HFF-Myc (cell line): ENCODE data around the gene DNAI2.

ENCODE experiments used
- DNase-seq: peaks from one replicate; pipeline ENCODE4 v3.0.0-alpha.2; 2011; ENCODE audit warnings: low read depth; ENCODE audit errors: extremely low read depth
- H3K4me3 ChIP-seq: replicated peaks from 2 replicates; pipeline ENCODE4 v1.5.1; 2011; ENCODE audit warnings: low read depth, mild to moderate bottlenecking, control low read depth, low read length
- TF ChIP-seq, protein P1 (sequence below): IDR thresholded peaks from 2 replicates; pipeline ENCODE4 v1.5.1; 2012; ENCODE audit warnings: mild to moderate bottlenecking, low read depth, low read length, control low read depth; ENCODE audit errors: missing control alignments

DNAI2 gene

DNA sequence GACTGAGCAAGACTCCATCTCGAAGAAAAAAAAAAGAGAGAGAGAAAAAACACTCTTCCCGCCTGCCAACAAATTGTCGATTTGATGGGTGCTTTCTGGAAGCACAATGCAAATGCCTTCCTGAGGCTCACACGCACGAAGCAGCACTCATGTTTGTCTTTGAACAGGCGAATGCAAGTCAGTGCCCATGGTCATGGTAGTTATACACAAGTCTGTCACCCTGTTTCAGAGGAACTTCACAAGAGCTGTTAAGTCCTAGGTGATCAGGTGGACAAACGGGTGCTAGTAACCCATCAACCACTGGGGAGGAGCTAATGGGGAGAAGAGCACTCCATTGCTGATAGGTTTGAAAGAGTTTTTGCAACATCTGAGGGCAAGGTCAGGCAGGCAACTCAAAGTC, 6.5 kb upstream of the DNAI2 start:
- TF ChIP-seq, protein P1, sequence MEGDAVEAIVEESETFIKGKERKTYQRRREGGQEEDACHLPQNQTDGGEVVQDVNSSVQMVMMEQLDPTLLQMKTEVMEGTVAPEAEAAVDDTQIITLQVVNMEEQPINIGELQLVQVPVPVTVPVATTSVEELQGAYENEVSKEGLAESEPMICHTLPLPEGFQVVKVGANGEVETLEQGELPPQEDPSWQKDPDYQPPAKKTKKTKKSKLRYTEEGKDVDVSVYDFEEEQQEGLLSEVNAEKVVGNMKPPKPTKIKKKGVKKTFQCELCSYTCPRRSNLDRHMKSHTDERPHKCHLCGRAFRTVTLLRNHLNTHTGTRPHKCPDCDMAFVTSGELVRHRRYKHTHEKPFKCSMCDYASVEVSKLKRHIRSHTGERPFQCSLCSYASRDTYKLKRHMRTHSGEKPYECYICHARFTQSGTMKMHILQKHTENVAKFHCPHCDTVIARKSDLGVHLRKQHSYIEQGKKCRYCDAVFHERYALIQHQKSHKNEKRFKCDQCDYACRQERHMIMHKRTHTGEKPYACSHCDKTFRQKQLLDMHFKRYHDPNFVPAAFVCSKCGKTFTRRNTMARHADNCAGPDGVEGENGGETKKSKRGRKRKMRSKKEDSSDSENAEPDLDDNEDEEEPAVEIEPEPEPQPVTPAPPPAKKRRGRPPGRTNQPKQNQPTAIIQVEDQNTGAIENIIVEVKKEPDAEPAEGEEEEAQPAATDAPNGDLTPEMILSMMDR = no peak
- no peak overlapping the region for H3K4me3 ChIP-seq
- DNase-seq = no peak

DNA sequence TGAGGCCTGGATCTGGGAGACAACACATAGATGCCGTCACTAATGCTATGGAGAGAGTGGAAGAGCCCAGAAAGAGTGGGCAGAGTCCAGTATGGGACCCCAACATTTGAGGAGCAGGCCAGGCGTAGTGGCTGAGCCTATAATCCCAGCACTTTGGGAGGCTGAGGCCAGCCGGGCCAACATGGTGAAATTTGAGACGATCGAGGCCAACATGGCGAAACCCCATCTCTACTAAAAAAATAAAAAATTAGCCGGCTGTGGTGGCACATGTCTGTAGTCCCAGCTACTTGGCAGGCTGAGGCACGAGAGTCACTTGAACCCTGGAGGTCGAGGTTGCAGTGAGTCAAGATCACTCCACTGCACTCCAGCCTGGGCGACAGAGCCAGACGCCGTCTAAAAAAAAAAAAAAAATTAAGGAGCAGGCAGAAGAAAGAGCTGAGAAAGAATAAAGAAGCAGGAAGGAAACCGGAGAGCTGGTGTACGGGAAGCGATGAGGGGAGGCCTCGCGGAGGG, 6.0 kb upstream of the DNAI2 start:
- no peak for DNase-seq
- H3K4me3 ChIP-seq = no peak overlapping the region
- TF ChIP-seq, protein P1 = no peak

DNA sequence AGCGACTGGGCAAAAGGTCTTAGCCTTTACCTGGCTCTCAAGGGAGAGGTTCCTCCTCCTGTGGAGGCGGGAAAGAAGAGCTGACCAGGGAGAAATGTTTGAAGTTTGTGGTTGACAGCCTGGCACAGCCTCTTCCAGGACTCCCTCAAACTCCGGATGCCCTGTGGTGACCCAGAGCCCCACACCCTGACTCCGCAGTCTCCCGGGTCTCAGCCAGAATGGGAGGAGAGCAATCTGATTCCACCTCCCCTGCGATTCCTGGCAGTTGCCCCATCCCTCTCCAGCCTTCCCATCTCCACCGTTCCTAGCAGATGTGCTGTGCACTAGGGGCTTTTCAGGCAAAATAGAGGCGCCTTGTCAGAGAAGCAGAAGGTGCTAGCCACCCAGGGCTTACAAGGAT, 5.5 kb upstream of the DNAI2 start:
- no peak for DNase-seq
- no peak overlapping the region for H3K4me3 ChIP-seq
- TF ChIP-seq, protein P1 = no peak

DNA sequence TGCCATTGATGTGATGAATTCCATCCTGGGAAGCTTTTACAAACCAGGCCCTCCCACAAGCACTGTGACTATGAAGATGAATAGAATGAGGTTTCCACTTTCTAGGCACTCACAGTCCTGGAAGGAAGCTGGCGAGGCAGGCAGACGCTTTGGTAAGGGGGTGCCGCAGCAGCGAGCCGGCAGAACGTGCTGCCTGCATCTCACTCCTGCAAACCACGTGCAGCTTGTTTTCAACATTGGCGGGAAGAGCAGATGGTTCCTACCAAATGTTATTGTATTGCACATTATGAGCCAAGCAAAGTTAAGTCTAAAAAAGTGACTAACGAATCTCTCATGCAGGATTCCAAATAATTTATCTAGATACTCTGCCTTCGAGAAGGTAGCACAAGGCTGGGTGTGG, 3.7 kb upstream of the DNAI2 start:
- TF ChIP-seq, protein P1 = no peak
- H3K4me3 ChIP-seq = no peak overlapping the region
- DNase-seq = no peak

DNA sequence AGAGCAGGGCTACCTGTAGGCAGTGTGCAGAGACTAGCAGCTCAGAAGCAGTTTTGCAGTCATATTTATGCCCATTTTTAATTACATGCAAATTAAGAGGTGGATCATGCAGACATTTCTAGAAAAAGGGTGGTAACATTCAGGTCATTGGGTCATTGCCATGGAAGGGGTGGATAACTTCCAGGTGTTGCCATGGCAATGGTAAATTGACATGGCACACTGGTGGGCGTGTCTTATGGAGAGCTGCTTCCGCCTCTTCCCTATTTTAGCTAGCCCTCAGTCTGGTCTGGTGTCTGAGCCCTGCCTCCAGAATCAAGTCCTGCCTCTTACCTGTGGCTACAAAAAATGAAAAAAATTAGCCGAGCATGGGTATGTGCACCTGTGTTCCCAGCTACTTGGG, 2.8 kb upstream of the DNAI2 start:
- DNase-seq = no peak
- TF ChIP-seq, protein P1 = no peak
- no peak overlapping the region for H3K4me3 ChIP-seq

DNA sequence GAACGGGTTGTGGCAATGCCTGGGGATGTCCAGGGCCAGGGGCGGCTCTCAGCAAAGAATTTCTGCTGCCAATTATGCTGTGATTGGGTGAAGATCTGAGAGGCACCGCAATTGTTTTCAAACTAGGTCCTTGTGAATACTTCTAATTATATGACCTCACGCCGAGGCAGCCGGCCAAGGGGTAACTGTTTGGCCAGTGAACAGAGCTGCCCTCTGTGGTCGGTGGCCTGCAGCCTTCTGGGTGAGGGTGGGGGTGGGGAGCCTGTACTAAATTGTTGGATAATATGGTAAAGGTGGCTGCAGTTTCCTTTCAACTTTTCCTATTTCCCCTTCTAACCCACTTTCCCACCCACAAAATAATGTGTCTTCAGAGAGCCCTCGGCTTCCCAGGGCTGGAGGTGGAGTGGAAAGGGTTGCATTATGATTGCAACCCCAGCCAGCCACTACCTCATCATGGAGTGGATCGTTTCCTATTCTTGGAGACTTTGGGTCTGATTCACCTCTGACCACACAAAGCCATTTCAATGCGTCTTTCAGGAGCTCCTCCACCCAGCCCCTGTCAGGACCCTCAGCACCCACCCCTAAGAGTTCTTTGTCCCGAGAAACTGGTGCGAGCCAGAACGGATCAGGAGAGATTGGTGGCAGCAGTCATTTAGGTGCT, 2.0 kb upstream of the DNAI2 start:
- TF ChIP-seq, protein P1 = no peak
- DNase-seq = no peak
- H3K4me3 ChIP-seq = no peak overlapping the region
